ENCODE data around the gene TEX264.
A peak's percentile ranks its signal among the peaks of the same experiment; 100 is the strongest.
"Not testable (repeated sequence)": the region's sequence is repeated elsewhere in the genome, so short reads cannot be mapped to it uniquely, and the experiment has no call there.

TEX264 gene

DNA sequence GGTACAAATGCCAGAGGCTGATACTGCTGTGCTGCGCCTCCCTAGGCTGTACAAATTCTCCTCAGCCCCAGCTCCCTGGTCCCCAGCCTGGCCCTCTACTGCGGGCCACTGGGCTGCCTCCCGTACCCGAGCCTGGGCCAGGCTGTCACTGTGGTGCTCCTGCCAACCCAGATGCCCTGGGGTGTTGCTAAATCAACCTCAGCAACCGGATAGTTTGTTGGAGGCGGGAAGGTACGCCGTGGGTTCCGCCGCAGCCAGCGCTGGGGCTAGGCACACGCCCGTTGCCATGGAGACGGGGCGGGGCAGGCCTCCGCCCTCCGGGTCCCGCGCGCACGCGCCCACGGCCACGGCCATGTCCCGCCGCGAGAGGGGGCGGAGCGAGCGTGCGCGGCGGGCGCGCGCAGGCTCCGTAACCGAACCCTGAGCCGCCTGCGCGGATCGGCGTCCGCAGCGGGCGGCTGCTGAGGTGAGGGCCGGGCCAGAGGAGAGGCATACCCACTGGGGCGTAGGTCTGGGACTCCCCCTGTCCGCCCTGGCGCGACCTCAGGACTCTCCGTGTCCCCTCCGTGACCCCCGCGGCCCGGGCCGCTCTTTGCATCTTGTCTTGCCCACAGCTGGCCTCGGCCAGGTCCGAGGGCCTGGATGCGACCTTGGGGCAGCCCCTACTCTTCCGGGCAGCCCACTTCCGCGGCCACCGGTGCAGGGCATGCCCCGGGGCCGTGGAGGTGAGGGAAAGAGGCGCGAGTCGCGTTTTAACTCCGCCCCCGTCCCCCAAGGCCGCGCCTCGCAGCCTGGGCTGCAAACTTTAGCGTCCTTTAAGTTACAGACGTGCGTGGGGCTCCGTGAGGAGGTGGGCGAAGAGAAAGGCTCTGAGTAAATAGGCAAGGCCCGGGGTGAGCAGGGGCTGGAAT is at the start of gene TEX264:
Gene TEX264 (plus strand): TSS at position 430 of the 911 bp plus-strand sequence. CDS start 3,053 bp downstream, outside the sequence.
- no peak for FAIRE-seq
- TF ChIP-seq POLR2A (IDR thresholded peaks at IDR 0.05; ENCODE audit: low read depth, low read length) = peak; percentile 83
- peak; percentile 93 for DNase-seq (ENCODE audit: insufficient read length, low spot score)

GRCh38 chr3:51622413-51622812 is 48.6 kb upstream of the TEX264 start:
- no peak for TF ChIP-seq POLR2A (IDR thresholded peaks at IDR 0.05; ENCODE audit: low read depth, low read length)
- no peak for FAIRE-seq
- no peak for DNase-seq (ENCODE audit: insufficient read length, low spot score)

DNA sequence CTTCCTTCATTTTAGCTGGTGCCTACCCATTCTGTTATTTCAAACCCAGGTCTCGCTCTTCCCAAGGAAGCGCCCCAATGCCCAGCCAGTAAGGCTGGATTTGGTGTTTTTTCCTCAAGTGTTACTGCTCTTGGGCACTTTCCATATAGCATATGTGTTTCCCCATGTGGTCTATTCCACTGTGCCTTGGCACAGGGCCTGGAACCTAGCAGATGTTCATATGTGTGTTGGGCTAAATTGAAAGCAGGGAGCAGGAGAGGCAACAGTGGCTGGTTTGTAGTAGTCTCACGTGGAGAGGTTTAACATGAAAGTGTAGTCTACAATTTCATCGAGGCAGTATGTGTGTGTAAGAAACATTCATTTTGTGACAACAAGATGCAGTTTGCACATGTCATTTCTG is 48.2 kb upstream of the TEX264 start:
- TF ChIP-seq POLR2A (IDR thresholded peaks at IDR 0.05; ENCODE audit: low read depth, low read length) = no peak
- no peak for DNase-seq (ENCODE audit: insufficient read length, low spot score)
- FAIRE-seq = no peak

DNA sequence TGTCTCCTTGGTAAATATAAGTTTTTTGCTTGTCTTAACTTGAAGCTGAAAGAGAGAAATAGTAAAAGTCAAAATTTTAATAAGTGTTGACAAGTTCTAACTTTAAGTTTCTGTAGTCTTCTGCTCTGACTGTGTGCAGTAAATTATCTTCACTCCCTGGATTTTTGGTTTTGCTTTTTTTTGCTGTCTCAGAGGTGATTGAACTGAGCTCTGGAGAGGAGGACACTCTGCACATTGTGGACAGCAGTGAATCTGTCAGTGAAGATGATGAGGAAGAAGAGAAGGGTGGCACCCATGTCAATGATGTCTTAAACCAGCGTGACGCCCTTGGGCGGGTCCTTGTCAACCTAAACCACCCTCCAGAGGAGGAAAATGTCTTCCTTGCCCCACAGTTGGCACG is 40.5 kb upstream of the TEX264 start:
- FAIRE-seq (no peak), DNase-seq (ENCODE audit: insufficient read length, low spot score) (no peak)
- no peak for TF ChIP-seq POLR2A (IDR thresholded peaks at IDR 0.05; ENCODE audit: low read depth, low read length)

DNA sequence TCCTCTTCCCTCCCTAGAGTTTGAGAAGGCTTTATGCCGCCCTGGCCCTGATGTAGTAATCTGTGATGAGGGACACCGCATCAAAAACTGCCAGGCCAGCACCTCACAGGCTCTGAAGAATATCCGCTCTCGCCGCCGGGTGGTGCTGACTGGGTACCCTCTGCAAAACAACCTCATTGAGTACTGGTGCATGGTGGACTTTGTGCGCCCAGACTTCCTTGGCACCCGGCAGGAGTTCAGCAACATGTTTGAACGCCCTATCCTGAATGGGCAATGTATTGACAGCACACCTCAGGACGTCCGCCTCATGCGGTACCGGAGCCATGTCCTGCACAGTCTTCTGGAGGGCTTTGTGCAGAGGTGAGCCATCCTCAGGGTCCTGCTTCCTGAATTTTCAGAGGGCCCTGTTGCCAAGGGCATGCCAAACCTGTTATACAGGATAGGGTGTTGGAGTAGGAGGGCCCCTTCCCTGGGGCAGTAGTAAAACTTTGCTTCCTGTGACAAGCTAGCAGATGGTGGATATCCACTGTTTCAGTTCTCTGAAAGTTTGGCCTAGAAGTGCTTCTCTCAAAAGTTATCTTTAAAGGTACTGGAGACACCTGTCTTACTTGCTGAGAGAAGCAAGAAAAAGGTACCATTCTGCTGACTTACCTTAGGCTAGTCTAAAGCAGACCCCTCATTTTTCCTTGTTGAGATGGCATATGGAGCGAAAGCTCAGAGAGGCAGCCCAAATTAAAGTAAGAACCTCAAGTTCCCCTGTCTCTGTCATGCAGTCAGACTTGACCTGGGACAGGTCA is 33.7 kb upstream of the TEX264 start:
- FAIRE-seq (no peak), DNase-seq (ENCODE audit: insufficient read length, low spot score) (no peak)
- no peak for TF ChIP-seq POLR2A (IDR thresholded peaks at IDR 0.05; ENCODE audit: low read depth, low read length)

GRCh38 chr3:51637941-51638471 is 33.0 kb upstream of the TEX264 start:
- TF ChIP-seq POLR2A (IDR thresholded peaks at IDR 0.05; ENCODE audit: low read depth, low read length) = no peak
- DNase-seq (ENCODE audit: insufficient read length, low spot score) (peak; percentile 70), FAIRE-seq (peak; percentile 57)

GRCh38 chr3:51642462-51642861 is 28.6 kb upstream of the TEX264 start:
- DNase-seq (ENCODE audit: insufficient read length, low spot score) = no peak
- FAIRE-seq = no peak
- no peak for TF ChIP-seq POLR2A (IDR thresholded peaks at IDR 0.05; ENCODE audit: low read depth, low read length)

GRCh38 chr3:51646091-51646490 is 25.0 kb upstream of the TEX264 start:
- no peak for FAIRE-seq
- DNase-seq (ENCODE audit: insufficient read length, low spot score) = no peak
- no peak for TF ChIP-seq POLR2A (IDR thresholded peaks at IDR 0.05; ENCODE audit: low read depth, low read length)

DNA sequence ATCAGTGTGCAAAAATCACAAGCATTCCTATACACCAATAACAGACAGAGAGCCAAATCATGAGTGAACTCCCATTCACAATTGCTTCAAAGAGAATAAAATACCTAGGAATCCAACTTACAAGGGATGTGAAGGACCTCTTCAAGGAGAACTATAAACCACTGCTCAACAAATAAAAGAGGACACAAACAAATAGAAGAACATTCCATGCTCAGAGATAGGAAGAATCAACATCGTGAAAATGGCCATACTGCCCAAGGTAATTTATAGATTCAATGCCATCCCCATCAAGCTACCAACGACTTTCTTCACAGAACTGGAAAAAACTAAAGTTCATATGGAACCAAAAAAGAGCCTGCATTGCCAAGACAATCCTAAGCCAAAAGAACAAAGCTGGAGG is 18.9 kb upstream of the TEX264 start:
- FAIRE-seq; DNase-seq (ENCODE audit: insufficient read length, low spot score): not testable (repeated sequence)

DNA sequence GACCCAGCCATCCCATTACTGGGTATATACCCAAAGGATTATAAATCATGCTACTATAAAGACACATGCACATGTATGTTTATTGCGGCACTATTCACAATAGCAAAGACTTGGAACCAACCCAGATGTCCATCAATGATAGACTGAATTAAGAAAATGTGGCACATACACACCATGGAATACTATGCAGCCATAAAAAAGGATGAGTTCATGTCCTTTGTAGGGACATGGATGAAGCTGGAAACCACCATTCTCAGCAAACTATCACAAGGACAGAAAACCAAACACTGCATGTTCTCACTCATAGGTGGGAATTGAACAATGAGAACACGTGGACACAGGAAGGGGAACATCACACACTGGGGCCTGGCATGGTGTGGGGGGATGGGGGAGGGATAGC is 17.6 kb upstream of the TEX264 start:
- not testable (repeated sequence) for FAIRE-seq; DNase-seq (ENCODE audit: insufficient read length, low spot score)

DNA sequence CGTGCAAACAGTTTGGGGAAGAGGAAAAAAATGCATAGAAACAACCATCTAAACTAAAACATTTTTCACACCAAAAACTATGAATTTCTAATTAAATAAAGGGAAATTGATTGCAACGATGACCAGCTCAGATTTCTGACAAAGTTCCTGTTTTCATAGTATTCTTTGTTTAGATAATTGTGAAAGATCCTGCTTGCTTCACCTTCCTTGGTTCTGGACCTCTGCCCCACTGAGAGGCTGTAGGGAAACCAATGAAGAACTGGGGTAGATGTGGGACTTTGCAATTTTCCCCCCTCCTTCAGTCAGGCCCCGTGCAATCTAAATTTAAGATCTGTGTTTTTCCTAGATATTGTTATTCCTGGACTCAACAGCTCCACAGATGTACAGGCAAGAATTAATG is 13.8 kb upstream of the TEX264 start:
- DNase-seq (ENCODE audit: insufficient read length, low spot score) (no peak), FAIRE-seq (no peak)
- no peak for TF ChIP-seq POLR2A (IDR thresholded peaks at IDR 0.05; ENCODE audit: low read depth, low read length)

DNA sequence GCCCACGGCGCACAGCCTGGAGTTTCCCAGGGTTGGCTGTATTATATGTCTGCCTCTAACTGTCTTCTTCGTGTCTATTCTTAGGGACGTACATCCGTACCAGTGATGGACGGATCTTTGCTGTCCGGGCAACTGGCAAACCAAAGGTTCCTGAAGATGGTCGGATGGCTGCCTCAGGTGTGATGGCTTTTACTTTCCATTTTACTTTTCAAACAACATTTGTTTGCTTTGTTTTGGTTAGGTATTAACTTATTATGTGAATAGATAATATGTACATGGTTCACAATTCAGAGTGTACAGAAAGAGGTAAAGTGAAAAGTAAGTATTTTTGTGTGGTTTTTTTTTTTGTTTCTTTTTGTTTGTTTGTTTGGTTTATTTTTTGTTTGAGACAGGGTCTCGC is 11.1 kb upstream of the TEX264 start:
- TF ChIP-seq POLR2A (IDR thresholded peaks at IDR 0.05; ENCODE audit: low read depth, low read length) = no peak
- no peak for DNase-seq (ENCODE audit: insufficient read length, low spot score)
- FAIRE-seq = no peak

GRCh38 chr3:51662456-51662855 is 8.6 kb upstream of the TEX264 start:
- FAIRE-seq = no peak
- no peak for DNase-seq (ENCODE audit: insufficient read length, low spot score)
- no peak for TF ChIP-seq POLR2A (IDR thresholded peaks at IDR 0.05; ENCODE audit: low read depth, low read length)

DNA sequence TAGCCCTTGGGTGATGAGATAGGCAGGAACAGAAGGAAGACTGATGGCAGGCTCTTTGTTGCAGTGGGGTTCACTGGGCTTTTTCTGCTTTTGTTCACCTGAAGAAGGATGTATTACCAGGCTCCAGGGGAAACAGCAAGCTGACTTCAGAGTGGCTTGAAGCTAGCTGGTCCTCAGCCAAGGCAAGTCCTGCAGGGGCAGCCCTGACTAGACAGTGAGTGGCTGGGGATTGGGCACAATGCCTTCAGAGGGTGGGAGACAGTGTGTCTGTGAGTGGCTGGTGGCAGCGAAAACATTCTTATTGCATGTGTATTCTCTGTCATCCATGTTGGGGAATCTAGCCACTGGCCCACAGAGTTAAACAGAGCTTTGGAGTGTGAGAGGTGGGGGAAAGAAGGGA is 2.3 kb upstream of the TEX264 start:
- DNase-seq (ENCODE audit: insufficient read length, low spot score) (no peak), FAIRE-seq (no peak)
- TF ChIP-seq POLR2A (IDR thresholded peaks at IDR 0.05; ENCODE audit: low read depth, low read length) = no peak

Measured in H54 (cell line).